HG02943 (cell line): ENCODE results near the gene CTU2.
A peak's percentile ranks its signal among the peaks of the same experiment; 100 is the strongest.

Source experiments
- ATAC-seq: cut with Tn5 transposase; IDR thresholded peaks from one replicate; pipeline ENCODE4 v1.9.1; 2021; ENCODE audit warnings: mild to moderate bottlenecking, low read depth, moderate library complexity; ENCODE audit not compliant: unreplicated experiment

The CTU2 gene

GRCh38 chr16:88695753-88696152 is 10.6 kb upstream of the CTU2 start:
- ATAC-seq: no peak

GRCh38 chr16:88696441-88696840 is 9.9 kb upstream of the CTU2 start:
- no peak for ATAC-seq

GRCh38 chr16:88697116-88697830 is 9.0 kb upstream of the CTU2 start:
- no peak for ATAC-seq

DNA sequence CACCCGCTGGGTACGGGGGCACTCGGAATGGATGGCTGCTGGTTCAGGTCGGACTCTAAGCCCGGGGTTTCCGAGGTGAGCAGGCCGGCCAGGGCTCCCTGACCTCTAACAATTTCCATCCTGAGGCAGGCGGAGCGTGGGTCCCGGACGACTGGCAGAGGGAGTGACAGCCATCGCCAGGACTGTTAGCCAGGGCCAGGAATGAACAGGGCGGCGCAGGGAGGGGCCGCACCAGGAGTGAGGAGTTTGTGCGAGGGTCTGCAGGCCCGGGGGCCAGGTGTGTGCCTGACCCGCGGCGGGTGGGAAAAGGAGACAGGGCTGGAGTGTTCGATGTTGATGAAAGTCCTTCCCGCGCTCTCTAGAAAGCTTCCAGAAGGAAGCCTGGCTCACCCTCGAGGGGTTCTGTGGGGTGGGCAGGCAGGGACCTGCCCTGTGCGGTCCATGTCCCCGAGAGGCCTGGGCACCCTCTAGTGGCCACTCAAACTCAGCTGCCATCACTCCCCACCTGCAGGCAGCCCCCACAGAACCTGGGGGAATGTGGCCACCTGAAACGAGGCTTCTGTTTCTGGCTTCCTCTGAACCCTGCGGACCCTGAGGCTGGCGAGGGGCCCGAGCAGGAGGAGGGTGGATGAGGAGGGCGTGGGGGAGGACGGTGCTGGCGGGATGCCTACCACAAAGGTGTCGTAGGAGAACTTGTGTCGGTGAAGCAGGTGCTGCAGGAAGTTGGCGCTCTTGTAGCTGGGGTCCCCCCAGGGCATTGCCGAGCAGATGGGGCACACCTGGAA is 8.3 kb upstream of the CTU2 start:
- no peak for ATAC-seq

- no peak for ATAC-seq
Measured at GRCh38 chr16:88698646-88699045, 7.7 kb upstream of the CTU2 start.

DNA sequence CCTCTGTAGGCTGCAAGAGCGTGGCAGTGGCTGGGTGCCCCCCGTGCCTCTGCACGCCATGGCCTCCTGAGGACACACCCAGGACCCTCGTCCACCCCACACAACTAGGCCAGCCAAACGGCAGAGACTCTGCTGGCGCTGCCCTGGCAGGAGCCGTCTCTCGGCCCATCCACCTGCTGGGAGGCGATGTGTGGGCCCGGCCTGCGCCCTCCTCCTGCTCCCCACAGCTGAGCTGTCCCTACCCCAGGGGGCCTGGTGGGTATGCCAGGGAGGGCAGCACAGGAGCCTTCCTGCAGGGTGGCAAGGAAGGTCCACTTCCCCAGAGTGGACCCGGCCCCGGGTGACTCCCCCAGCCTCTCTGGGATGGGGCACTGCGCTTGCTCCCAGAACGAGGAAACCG is 7.1 kb upstream of the CTU2 start:
- ATAC-seq: no peak

GRCh38 chr16:88700322-88700635 is 6.0 kb upstream of the CTU2 start:
- no peak for ATAC-seq

- ATAC-seq: peak; percentile 51
Measured at GRCh38 chr16:88700636-88701482, 5.4 kb upstream of the CTU2 start.

DNA sequence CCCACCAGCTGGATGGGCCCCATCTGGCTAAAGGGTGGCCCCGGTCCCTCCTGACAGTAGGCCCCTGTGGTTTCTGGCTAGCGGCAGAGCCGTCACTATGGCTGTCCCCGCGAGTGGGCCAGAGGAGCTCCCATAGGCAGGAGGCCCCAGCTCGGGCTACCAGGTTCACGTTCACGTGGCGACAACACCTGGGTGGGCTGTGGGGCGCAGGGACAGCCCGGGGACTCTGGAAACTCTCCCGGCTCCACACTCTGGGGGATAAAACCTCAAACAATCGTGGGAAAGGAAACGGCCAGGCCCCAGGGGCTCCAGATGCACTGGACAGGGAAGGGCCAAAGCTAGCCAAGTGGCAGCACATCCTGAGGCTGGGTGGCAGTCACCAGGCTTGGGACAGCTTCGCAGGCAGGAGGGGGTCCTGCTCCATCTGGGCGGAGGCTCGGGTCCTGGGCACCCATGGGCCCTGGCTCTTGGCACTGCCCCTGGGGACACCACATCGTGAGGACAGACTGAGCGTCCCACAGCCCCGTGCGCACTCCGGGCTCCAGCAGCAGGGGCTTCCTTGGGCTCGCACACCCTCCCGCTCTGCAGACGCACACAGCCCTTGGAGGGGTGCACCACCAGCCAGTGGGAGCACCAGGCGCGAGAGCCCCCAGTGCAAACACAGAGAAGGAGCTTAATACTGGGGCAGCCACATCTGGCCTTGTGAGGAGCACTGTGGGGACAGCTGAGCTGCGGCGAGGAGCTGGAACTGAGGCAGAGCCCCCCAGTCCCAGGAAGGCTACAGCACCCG is 4.5 kb upstream of the CTU2 start:
- no peak for ATAC-seq

GRCh38 chr16:88702371-88703210 is 3.7 kb upstream of the CTU2 start:
- ATAC-seq: no peak

GRCh38 chr16:88703486-88704309 is 2.6 kb upstream of the CTU2 start:
- ATAC-seq: no peak

DNA sequence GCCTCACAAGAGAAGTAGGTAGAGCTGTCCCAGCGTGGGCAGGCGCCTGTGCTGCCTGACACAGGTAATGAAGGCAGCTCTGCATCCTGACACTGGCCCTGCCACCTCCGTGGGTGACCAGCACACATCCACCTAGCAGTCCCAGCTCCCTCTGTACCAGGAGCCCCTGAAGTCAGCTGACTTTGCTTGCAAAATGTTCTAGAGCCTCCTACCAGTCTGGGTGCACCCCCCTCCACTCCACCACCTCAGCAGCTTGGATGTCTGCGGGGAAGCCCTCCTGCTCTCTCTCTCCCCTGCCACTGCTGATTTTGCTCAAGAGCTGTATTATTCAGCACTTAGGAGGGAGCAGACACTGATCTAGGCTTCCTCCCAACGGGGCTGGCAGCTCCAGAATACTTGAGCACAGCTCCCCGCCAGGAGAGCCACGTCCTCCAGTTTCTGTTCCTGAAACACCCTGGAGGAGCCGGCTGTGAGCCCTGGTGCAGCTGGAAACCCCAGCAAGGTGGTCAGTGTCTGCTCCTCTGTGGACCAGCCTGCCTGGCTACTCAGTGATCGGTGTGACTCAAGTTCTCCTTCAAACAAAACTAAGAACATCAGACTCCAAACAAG is 1.1 kb upstream of the CTU2 start:
- ATAC-seq: no peak

GRCh38 chr16:88705801-88706228 is 488 bp upstream of the CTU2 start:
- ATAC-seq: peak; percentile 21

DNA sequence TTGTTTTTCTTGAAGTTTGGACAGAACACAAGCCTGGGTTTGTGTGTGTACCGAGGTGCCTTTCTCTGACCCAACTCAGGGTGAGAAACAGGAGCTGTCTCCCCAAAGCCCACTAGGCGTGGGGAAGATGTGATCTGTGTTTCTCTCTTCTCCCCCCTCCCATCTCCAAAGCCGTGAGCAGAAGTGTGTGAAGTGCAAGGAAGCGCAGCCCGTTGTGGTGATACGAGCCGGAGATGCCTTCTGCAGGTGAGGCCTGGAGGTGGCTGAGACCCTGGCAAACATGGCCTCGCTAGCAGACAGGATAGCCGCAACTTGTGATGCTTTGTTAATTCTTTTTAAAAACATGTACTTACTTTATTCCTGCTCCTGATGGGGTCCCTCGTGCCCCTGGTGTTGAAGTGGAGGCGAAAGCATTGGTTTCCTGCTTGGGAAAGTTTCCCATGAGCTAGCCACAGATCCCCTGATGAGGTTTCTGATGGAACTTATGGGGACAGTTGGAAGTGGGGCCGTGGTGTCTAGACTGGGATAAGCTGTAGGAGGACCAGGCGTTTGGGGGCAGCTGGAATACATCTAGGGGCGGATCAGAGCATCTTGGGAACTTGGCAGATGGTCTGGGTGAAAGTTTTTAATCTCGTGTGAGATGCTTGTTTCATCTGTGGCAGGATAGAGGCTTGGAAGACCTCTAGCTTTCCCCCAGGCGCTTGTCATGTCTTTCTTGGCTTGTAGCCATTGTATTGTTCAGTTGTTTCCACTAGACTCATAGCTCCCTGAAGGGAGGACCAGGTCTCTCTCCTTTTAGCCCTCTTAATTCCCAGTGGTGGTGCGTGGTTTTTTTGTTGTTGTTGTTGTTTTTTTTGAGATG is 893 bp downstream of the CTU2 start:
- ATAC-seq: no peak

DNA sequence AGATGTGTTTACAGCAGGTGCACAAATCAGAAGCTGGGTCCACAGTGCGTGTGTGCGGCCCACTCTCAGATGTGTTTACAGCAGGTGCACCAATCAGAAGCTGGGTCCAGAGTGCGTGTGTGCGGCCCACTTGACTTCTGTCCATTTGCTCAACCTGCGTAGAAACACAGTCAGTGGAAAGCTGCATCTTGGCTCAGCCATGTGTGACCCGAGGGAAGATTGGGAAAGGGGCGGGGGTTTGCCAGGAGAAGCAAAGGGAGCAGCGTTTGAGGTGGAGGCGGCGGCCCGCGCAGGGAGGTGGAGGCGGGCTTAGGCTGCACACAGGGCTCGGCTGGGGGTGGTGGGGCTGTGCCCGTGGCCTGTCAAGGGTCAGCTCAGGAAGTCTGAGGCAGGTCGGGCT is 4.3 kb downstream of the CTU2 start:
- ATAC-seq: no peak

DNA sequence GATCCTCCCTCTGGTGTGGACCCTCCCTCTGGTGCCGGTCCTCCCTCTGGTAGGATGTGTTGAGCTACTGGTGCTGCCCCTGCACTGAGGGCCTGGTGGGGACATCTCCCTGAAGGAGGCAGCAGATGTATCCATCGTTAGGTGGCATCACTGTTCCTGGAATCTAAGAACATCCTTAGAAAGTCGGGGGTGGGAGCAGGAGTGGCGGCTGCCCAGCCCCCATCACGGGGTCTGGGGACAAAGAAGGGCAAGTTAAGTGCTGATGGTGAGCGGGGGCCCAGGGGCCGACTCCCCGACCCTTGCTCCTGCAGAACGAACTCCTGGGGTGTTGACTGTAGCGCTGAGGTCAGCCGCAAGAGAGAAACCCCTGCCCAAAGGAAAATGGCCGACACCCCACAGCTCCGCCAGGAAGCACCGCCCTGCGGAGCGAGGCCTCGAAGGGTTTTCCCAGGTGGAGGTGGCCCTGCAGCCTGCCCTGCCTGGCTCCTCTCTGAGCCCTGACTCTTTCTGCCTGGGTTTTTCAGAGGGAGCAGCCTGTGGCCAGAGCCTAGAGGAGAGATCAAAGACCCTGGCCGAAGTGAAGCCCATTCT is 5.5 kb downstream of the CTU2 start:
- no peak for ATAC-seq

DNA sequence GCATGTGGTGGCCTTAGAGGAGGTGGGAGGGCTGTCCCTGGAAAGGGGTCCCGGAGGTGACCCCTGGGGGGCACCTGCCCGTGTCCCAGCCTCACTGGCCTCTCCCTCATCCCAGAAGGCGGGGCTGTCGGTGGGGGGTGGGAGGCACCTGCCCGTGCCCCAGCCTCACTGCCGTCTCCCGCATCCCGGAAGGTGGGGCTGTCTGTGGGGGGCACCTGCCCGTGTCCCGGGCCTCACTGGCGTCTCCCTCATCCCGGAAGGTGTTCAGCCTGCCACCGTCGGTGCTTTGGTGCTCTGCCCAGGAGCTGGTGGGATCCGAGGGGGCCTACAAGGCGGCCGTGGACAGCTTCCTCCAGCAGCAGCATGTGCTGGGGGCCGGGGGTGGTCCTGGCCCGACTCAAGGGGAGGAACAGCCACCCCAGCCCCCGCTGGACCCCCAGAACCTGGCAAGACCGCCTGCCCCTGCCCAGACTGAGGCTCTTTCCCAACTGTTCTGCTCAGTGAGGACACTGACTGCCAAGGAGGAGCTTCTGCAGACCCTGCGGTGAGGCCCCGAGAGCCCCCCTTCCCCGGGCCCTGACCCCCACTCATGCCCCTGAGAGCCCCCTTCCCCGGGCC is 6.2 kb downstream of the CTU2 start:
- no peak for ATAC-seq
